ENCODE results near the gene C1orf159. TPM values are rescaled to one million over a fixed set of nuclear protein-coding genes. Genes with fewer than 3 reads are reported as not detected.
A peak's percentile ranks its signal among the peaks of the same experiment; 100 is the strongest.
"Not testable (repeated sequence)": the region's sequence is repeated elsewhere in the genome, so short reads cannot be mapped to it uniquely, and the experiment has no call there.

C1orf159 gene
- total and polyA plus RNA-seq, 2 experiments from 2014 or later: 21.7 to 36.2 TPM

DNA sequence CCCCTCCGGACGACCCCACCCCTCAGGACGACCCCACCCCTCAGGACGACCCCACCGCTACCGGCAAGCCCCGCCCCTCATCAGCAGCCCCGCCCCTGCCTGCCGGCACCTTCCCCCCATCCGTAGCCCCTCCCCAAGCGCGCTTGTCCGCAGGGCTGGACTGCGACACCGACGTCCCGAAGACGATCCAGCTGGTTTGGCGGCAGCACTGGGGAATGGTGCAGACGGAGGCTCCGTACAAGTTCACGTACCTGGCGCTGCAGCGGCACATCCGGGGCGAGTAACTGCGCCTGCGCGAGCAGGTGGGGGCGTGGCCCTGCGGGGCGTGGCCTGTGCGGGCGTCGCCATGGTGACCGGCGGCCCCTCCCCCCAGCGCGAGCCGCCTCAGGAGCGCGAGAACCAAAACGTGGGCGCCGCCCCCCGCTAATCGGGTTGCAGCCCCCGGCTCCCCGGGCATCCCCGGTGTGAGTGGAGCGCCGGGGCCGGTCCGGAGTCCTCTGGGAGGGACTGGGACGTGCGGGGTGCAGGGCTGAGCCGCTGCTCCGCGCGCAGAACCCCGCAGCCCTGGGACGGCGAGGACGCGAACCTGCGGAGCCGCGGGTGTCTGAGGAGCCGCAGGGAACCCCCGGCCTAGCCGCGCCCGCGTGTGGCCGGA, 46.7 kb downstream of the C1orf159 start:
- DNase-seq (ENCODE audit: low read depth in 1 of 2, low spot score in 1 of 2): peak; percentile 55 to 85
- Histone ChIP-seq H3K4me1 (ENCODE audit: low read depth) (no peaks in the 10 kb centered on the region), H3K9me3 (ENCODE audit: low read depth) (no peaks in the 10 kb centered on the region), H3K27ac (no peak overlapping the region), H3K36me3 (no peaks in the 10 kb centered on the region), H3K4me3 (peak overlapping the region; percentile 55), H3K27me3 (peaks cover 32% of the 10 kb centered on the region)
- TF ChIP-seq, protein P1, sequence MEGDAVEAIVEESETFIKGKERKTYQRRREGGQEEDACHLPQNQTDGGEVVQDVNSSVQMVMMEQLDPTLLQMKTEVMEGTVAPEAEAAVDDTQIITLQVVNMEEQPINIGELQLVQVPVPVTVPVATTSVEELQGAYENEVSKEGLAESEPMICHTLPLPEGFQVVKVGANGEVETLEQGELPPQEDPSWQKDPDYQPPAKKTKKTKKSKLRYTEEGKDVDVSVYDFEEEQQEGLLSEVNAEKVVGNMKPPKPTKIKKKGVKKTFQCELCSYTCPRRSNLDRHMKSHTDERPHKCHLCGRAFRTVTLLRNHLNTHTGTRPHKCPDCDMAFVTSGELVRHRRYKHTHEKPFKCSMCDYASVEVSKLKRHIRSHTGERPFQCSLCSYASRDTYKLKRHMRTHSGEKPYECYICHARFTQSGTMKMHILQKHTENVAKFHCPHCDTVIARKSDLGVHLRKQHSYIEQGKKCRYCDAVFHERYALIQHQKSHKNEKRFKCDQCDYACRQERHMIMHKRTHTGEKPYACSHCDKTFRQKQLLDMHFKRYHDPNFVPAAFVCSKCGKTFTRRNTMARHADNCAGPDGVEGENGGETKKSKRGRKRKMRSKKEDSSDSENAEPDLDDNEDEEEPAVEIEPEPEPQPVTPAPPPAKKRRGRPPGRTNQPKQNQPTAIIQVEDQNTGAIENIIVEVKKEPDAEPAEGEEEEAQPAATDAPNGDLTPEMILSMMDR (IDR thresholded peaks at IDR 0.05; ENCODE audit: low read depth, low read length): no peak

DNA sequence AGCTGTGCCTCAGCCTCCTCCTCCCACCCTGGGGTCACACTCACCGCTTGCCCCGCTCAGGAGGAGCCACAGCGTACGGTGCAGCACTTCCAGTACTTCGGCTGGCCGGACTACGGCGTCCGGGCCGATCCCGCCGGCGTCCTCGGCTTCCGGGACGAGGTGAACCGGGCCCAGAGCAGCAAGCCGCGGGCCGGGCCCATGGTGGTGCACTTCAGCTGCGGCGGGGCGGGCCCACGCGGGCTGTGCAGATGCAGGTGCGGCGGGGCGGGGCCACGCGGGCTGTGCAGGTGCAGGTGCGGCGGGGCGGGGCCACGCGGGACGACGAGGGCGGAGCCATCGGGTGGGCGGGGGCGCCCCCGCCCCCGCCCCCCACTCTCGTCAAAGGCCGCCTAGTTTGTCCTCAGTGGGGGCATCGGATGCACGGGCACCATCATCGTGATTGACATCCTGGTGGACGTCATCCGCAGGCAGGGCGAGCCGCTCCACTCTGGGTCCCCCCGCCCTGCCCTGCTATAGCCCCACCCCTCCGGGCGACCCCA, 47.3 kb downstream of the C1orf159 start:
- H3K27ac ChIP-seq: no peak overlapping the region
- H3K4me1 ChIP-seq (ENCODE audit: low read depth): no peaks in the 10 kb centered on the region
- DNase-seq (ENCODE audit: low read depth in 1 of 2, low spot score in 1 of 2): peak in 1 of 2 donors; percentile 23
- H3K4me3 ChIP-seq: peak overlapping the region; percentile 55
- H3K36me3 ChIP-seq: no peaks in the 10 kb centered on the region
- no peaks in the 10 kb centered on the region for H3K9me3 ChIP-seq (ENCODE audit: low read depth)
- TF ChIP-seq, protein P1 (IDR thresholded peaks at IDR 0.05; ENCODE audit: low read depth, low read length): no peak
- H3K27me3 ChIP-seq: peaks cover 35% of the 10 kb centered on the region

DNA sequence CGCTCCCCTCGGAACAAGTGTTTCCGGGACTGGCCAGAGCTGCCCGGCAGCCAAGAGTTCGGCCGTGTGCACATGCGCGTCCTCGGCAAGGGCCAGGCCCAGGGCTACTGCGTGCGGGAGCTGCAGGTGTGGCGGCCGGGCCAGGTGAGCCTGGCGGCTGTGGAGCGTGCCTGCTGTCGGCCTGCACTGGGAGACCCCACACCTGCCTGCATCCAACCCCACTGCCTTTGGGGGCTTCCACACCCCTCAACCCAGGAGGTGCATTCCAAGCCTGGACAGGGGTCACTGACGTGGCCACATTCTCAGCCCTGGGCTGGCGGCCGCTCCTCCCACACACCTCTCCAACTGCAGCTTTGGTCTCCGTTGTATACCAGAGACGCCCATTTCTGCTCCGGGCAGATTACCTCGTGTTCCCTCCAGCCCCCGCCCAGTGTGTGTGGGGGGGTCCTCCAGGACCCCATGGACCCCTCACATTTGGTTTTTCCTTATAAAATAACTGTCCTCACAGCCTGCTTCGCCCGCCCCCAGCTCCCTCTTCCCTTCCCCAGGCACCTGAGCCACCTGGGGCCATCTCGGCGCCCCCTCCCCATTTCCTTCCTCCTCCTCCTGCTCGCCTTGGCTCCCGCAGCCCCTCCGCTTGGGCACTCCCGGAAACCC, 47.9 kb downstream of the C1orf159 start:
- Histone ChIP-seq H3K36me3 (no peaks in the 10 kb centered on the region), H3K4me1 (ENCODE audit: low read depth) (no peaks in the 10 kb centered on the region), H3K27me3 (peaks cover 40% of the 10 kb centered on the region), H3K9me3 (ENCODE audit: low read depth) (no peaks in the 10 kb centered on the region), H3K4me3 (peak overlapping the region; percentile 55), H3K27ac (no peak overlapping the region)
- TF ChIP-seq, protein P1 (IDR thresholded peaks at IDR 0.05; ENCODE audit: low read depth, low read length): no peak
- DNase-seq (ENCODE audit: low read depth in 1 of 2, low spot score in 1 of 2): no peak

DNA sequence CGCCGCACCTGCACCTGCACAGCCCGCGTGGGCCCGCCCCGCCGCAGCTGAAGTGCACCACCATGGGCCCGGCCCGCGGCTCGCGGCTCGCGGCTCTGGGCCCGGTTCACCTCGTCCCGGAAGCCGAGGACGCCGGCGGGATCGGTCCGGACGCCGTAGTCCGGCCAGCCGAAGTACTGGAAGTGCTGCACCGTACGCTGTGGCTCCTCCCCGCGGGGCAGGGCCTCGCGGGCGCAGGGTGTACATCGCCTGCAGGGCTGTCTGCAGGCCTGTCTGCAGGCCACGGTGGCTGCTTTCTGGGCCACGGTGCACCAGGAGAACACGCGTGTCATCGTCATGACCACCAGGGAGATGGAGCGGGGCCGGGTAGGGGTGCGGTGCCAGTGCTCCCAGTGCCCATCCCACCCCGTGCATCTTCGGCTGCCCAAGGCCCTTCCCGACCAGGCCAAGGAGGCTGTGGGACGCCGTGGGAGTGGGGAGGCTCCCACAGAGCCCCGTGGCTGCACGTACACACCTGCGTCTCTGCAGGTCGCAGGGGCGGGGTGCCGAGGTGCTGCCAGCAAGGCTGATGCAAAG, 48.5 kb downstream of the C1orf159 start:
- Histone ChIP-seq H3K9me3 (ENCODE audit: low read depth) (no peaks in the 10 kb centered on the region), H3K27ac (no peak overlapping the region), H3K4me1 (ENCODE audit: low read depth) (peaks cover 3% of the 10 kb centered on the region), H3K27me3 (peaks cover 46% of the 10 kb centered on the region), H3K4me3 (no peak overlapping the region), H3K36me3 (no peaks in the 10 kb centered on the region)
- TF ChIP-seq, protein P1 (IDR thresholded peaks at IDR 0.05; ENCODE audit: low read depth, low read length): no peak
- DNase-seq (ENCODE audit: low read depth in 1 of 2, low spot score in 1 of 2): no peak

DNA sequence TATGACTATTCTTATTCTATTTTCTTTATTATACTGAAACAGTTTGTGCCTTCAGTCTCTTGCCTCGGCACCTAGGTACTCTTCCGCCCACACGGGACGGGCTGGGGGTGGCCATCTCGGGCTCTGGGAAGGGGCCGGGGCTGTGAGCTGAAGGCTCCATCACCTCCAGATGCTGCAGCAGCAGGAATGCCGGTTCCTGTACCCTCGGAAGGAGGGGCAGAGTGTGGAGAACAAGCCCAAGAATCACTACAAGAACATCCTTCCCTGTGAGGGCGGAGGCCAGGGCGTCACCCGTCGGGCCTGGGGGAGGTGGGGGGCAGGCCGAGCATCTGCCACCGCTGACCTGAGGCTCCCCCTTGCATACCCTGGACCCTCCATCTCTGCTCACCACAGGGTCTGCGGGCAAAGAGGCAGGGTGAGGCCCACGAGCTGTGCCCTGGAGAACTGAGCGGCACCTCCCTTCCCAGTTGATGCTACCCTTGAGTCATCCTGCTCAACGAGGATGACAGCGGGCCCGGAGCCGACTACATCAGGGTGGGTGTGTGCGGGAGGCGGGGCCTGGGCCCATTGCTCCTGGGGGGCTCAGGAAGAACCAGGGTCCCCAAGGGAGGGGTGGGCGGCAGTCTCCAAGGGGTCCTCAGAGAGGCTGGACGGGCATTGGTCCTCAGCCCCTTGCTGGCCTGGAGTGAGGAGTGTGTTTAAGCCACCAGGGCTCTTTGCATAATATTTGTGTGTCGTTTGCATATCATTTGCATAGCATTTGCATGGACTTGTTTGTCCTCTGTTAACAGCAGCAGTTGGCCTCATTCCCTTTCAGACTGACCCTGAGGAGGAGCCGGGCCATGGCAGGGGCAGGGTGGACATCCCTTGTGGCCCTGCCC, 49.2 kb downstream of the C1orf159 start:
- H3K4me1 ChIP-seq (ENCODE audit: low read depth): peaks cover 4% of the 10 kb centered on the region
- H3K9me3 ChIP-seq (ENCODE audit: low read depth): no peaks in the 10 kb centered on the region
- TF ChIP-seq, protein P1 (IDR thresholded peaks at IDR 0.05; ENCODE audit: low read depth, low read length): no peak
- H3K36me3 ChIP-seq: no peaks in the 10 kb centered on the region
- H3K27me3 ChIP-seq: peaks cover 53% of the 10 kb centered on the region
- no peak overlapping the region for H3K27ac ChIP-seq
- DNase-seq (ENCODE audit: low read depth in 1 of 2, low spot score in 1 of 2): no peak
- H3K4me3 ChIP-seq: no peak overlapping the region

DNA sequence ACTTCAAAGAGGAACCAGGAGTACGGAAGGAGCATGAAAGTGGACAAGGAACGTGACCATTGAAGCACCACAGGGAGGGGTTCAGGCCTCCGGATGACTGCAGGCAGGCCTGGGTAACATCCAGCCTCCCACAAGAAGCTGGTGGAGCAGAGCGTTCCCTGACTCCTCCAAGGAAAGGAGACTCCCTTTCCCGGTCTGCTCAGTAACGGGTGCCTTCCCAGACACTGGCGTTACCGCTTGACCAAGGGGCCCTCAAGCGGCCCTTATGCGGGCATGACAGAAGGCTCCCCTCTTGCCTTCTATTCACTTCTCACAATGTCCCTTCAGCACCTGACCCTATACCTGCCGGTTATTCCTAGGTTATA, 50.0 kb downstream of the C1orf159 start:
- H3K27ac ChIP-seq; H3K4me1 ChIP-seq (ENCODE audit: low read depth); H3K9me3 ChIP-seq (ENCODE audit: low read depth); DNase-seq (ENCODE audit: low read depth in 1 of 2, low spot score in 1 of 2); H3K4me3 ChIP-seq; H3K36me3 ChIP-seq: not testable (repeated sequence)
- H3K27me3 ChIP-seq: peaks cover 60% of the 10 kb centered on the region
